ENCODE measurements around the gene VPS4B.
"Not testable (repeated sequence)": the region's sequence is repeated elsewhere in the genome, so short reads cannot be mapped to it uniquely, and the experiment has no call there.

VPS4B gene

DNA sequence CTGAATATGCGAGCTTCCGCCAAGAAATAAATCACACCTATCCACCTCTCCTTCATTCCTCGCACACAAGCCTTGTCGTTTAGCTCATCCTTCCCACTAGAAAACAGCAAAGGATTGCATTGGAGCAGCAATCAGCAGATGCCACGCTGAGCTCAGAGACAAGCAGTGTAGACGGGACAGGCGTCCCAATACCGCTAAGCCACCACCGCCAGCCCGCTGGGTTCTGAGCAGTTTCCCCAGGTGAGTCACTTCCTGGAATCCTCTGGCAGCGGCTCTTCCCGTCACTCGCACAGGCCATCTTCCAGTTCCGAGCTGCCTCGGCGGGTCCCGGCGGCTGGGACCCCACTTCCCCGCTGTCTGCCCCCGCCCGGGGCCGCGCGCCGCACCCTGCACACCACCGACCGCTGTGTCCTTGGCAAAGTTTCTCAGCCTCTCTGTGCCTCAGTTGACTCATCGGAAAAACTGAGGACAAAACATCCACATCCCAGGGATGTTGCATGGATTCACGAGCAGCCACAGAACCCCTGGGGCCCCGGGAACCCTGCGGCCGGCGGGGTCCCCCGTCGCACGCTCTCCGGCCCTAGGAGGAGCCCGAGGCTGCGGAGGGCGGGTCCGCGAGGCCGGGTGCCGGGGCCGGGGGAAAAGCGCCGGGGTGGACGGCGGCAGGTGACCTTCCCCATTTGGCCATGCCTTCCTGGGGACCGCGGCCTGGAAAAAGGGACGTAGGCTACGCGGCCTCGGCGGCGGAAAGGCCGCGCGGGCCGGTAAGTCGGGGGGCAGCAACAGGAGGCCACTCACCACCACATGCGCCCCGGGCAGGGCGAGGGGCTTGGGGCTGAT, 55.8 kb downstream of the VPS4B start:
- peak; percentile 65 for DNase-seq

DNA sequence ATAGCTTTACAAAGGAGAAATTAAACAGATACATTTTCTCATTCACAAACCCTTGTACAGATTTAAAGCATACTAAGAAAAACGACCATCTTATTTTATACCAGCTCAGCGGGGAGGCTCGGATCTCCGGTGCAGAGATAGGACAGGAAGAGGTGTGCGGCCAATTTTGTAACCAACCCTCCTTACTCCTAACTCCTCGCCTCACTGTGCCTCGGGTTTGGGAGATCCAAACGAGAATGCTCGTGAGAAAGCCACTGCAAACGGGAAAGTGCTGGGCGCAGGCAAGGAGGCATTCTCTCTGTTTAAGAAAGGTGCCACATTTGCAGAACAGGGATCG, 56.4 kb downstream of the VPS4B start:
- DNase-seq = no peak

DNA sequence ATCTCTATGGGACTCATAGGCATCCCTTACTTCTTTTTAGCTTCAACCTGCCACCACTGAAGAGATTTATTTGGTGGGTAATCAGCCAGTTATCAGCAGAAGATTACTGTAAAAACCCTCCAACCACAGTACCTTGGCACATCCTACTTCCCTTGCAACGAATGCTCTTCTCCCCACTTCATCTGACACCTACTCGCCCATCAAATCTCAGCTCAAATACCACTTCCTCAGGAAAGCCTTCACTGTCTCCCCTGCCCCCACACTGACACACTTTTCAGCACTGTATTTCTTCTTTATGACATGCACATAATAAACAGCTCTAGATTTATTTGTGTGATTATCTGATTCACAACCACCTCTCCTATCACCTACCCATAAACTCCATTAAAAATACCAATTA, 58.3 kb downstream of the VPS4B start:
- DNase-seq = no peak

DNA sequence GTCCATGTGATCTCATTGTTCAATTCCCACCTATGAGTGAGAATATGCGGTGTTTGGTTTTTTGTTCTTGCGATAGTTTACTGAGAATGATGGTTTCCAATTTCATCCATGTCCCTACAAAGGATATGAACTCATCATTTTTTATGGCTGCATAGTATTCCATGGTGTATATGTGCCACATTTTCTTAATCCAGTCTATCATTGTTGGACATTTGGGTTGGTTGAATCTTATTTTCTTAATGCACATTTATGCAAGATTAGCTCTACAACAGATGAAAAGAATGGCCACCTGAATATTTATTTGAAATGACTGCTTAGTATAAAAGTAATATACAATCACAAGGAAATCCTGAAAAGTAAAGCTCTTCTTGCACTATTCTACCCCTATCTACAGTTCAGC, 58.9 kb downstream of the VPS4B start:
- not testable (repeated sequence) for DNase-seq

DNA sequence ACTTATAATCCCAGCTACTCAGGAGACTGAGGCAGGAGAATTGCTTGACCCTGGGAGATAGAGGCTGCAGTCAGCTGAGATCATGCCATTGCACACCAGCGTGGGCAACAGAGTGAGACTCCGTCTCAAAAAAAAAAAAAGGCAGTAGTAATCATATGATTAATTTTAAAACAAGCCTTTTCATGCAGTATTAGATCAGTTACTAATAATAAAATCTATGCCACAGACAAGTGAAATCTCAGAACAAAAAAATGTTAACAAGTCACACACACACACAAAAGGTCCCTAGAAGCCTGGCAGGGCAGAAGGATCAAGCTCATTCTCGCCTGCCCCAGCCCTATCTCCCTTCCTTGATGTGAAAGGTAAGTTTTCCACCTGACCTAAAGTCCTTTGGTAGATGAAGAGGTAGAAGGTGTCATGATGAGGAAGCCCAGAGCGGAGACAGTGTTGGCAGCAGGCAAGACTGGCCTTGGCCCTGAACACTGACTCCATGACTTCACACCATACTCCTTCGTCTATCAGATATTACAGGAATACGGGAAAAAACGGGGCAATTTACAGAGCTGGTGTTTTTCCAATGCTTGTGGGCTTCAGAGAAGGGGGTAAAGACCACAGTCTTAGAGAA, 65.9 kb downstream of the VPS4B start:
- DNase-seq = no peak

DNA sequence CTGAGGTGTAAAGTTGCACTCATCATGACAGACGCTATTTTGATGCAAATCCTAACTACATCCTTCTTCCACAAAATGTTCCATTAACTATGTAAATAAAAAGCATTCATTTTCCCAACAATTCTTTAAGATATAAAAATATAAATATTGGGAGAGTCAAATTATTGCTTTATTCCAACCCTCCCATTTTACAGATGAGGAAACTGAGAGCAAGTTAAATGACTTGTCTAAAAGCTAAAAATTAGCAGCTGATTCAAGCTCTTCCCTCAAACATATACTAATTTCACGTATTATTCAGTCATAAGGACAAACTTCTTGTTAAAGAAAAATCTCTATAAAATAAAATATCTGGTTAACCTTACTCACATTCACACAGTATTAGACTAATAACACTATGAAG, 72.0 kb downstream of the VPS4B start:
- no peak for DNase-seq

DNA sequence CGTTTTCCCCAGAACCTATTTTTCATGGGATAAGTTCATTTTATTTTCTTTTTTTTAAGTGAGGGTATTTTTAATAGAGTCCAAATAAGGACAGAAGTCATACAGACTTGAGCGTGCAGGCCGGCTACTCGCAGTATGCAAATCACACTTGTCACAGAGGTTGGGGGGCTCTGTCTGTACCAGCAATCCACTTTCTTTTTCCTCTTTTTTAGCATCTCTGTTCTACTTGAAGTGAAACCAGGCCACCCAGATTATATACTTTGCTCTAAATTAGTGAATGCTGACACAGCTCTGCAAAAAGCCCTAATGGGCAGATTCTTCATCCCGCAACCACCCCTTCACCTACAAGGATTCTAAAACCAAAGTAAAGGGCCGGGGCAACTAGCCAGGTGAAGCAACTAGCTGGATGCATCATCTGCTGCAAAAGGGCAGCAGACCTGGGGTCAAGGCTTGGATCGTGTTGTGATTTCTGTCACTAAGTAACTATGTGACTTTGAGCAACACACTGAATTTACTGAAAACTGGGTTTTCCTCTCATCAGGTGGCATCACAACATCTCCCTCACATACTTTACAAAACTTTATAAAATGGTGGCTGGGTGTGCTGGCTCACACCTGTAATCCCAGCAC, 73.7 kb downstream of the VPS4B start:
- no peak for DNase-seq

DNA sequence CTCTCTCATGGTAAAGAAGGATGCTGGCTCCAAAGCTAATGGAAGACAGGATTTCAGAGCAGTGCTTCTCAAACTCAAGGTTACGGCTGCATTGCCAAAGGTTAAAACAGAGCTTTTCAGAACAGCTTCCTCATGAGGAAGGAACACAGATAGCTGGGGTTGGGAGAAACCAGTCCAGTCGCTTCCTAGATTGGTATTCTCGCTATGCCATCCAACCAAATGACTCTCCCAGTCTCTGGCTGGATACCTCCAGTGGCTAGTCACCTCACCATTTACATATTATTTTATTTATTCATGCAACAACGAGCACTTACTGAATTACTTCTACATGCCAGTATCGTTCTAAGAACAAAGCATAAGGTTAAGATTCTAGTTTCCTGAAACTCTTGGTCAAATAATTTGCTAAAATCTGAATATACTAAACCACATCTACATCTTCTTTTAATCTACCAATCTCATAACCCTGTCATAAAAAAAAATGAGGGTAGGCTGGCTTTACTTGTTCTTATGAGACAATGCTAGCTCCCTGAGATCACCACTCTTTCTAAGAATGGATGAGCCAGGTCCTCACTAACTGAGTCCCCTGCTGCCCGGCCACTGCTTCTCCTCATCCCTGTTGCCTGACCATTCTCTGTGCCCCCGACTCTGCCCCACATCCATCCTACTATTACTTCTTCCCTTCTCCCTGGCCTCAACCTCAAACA, 75.6 kb downstream of the VPS4B start:
- DNase-seq = no peak

DNA sequence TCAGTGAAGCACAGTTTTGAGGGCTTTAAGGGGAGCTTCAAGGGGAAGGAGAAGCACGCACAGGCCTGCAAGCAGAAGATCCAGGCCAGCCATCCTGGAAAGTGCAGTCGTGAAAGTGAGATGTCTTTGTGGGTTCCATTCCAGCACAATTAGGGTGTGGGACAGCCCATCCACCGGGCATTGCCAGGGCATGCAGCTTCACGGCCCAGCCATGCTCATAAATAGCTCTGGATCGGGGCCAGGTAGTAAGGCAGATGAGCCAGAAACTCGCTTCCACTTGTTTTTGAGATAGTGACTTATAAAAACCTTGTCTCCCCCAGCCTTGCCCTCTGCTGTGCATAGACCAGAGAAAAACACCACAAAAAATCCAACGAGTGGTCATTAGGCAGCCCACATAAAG, 76.2 kb downstream of the VPS4B start:
- no peak for DNase-seq

DNA sequence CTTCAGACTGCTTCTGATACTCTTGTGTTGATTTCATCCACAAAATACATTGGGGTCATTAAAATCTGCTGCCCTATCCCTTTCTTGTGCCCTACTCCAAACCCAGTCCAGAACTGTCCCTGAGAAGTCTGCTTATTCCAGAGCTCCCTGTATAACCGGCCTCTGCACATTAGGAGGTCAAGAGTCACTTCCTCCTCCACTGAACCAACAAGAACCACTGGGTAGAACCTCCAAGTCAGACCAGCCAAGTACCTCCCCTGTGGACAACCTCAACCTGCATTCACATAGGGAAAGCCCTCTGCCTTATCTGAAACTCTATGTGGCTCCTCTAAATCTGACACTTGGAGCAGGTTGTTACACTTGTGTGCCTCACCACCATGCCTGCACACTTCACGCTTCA, 77.4 kb downstream of the VPS4B start:
- DNase-seq = no peak

DNA sequence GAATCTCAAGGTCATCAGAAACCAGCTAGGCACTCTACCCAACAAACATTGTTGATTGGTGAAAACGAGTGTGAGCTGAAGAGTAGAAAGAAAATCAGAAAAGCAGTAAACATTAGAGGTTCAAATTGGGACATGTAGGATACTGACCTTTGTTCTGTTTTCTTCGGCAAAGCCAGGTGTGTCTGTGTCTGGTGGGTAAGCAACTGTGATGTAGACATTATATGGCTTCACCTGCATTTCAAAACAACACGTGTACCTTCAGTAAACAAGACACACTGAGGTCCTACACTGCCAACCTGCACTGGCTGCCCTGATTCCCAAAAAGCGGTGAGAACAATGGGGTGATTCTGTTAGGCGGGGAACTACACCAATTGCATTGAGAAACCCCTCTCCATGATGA, 78.0 kb downstream of the VPS4B start:
- no peak for DNase-seq

DNA sequence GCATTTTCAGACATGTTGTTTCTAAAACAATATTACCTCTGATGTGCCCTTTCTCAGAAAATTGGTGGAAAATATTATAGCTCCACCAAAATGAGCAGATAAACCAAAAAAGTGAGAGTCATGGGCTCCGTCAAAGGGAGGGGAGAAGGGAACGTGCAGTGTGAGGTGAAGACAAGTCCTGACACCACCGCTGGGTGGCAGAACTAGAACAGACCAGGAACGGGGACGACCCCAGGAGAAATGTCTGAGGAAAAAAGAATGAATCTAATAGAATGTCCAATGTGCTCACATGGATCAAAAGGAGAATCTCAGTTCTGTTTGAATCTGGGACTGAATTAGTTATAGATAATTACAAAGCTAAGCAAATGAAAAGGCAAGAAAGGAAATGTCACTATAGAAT, 80.1 kb downstream of the VPS4B start:
- DNase-seq = no peak

DNA sequence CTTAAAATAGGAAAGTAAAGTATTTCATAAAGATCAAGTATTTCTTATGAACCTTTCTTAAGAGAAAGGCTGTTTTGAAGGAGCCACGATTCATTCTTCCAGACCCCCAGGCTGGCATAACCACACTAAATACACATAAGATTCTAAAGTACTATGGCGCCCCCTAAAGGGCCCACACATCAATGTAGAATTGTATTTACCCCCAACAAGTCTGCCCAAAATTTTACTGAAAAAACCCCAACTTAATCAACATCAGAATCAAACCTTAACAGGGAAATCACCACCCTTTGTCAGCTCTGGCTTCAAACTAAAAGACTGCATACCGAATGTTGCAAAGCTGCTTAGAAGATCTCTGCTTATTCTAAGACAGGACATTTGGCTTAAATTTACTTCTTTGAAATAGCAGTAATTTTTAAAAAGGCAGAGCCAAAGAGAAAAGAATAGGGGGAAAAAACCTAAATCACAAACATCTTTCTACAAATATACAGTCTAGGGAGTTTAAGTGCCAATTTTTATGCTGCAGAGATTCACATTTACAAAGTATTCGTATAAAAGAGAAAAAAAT, 82.3 kb downstream of the VPS4B start:
- no peak for DNase-seq
